Pancreas (tissue), 10 donors: ENCODE data around the gene RNU7-1. TPM values are rescaled to one million over a fixed set of nuclear protein-coding genes. Genes with fewer than 3 reads are reported as not detected.

Source experiments
- ATAC-seq, 4 donors: fragments of 200-7000 bp; cut with Tn5 transposase; one replicate each; pipeline versions ENCODE4 v1.8.0 to v1.9.1; 2020; ENCODE audit warnings: mild to moderate bottlenecking in 4 of 4, moderate library complexity in 4 of 4
- DNase-seq, 6 donors: peaks; one replicate each; pipeline ENCODE4 v3.0.0-alpha.2; 2020
- FAIRE-seq: peaks from 2 replicates; lab custom pipeline; 2012; peaks lifted over from hg19 to GRCh38; lab: Jason Lieb, UNC
- H3K27ac ChIP-seq, 4 donors: fragments of 200-600 bp; sonication (generic); 1 replicate in 3 of 4; 2 replicates in 1 of 4; pipeline versions ENCODE4 v1.5.0 to v1.8.0; 2020
- H3K27me3 ChIP-seq, 4 donors: fragments of 200-600 bp; one replicate each; pipeline ENCODE4 v1.8.0; 2021
- H3K36me3 ChIP-seq, 3 donors: fragments of 200-600 bp; sonication (generic) in 1 of 3; one replicate each; pipeline versions ENCODE4 v1.5.0 to v1.8.0; 2020 to 2021
- H3K4me1 ChIP-seq, 3 donors: fragments of 200-600 bp; one replicate each; pipeline ENCODE4 v1.8.0; 2021
- H3K4me3 ChIP-seq, 4 donors: fragments of 200-600 bp; sonication (generic) in 2 of 4; one replicate each; pipeline versions ENCODE4 v1.5.0 to v1.8.0; 2020 to 2021
- H3K9me3 ChIP-seq, 4 donors: fragments of 200-600 bp; one replicate each; pipeline ENCODE4 v1.8.0; 2021
- CTCF ChIP-seq, 4 donors: fragments of 200-600 bp; sonication (generic) in 3 of 4; IDR thresholded peaks; one replicate each; pipeline versions ENCODE4 v1.5.0 to v1.8.0; 2021; ENCODE audit warnings: antibody characterized with exemption in 4 of 4
- WGBS, 2 donors: extraction: QIAGEN DNeasy Blood & Tissue Kit; methylation state at CpG; one replicate each; pipeline ENCODE4 v1.1.7; 2013; 5-methylcytosine and 5-hydroxymethylcytosine counted together
- intact Hi-C, 3 donors: fragments of 100-400 bp; cut with DNase I; formaldehyde crosslinking; loops; one replicate each; pipeline versions ENCODE4 v1.11.1 to v1.14.2; 2022
- polyA plus RNA-seq, 2 donors: library from polyadenylated mRNA; stranded (reverse); fragments of 200-250 nt; gene quantifications; one replicate each; pipeline ENCODE4 v1.2.3, GENCODE V29; 2013
- total RNA-seq, 6 donors: library from RNA; stranded (reverse); fragmentation: NEBNext Ultra II Directional in 4 of 6; extraction: Animal tissue kit (Norgen Biotek cat#: 25700) in 4 of 6; gene quantifications; one replicate each; pipeline versions ENCODE4 v1.2.1 to v1.2.4, GENCODE V29; 2021 to 2023
- donor health status: healthy with polysubstance abuse.
- donor health status: DM: no; HTN: no; CAD: no; lungs with moderate emphysema.
- donor health status: DM: no; HTN: no; CAD: no.
- donor health status: control.
- donor health status: control.
- donor health status: Bipolar disorder and iron deficiency.
- donor health status: DM: yes; HTN: yes; CAD: no.
- donor health status: DM: no; HTN: no; CAD: no.
- donor health status: DM: no; HTN: no; CAD: no.
- donor health status: DM: yes; HTN: yes; CAD: no.

Gene RNU7-1
- total and polyA plus RNA-seq, 8 donors, result not detected

GRCh38 chr12:6975297-6976032 lies 31.8 kb downstream of the RNU7-1 start:
- DNase-seq, result peak in 1 of 6 donors; percentile 6
- Histone ChIP-seq H3K27me3 (no peaks in the 10 kb centered on the region), H3K36me3 (peaks cover 6 to 52% (median 17%) of the 10 kb centered on the region in 3 donors), H3K27ac (no peak overlapping the region), H3K4me1 (peaks cover 0 to 9% (median 0%) of the 10 kb centered on the region in 3 donors), H3K9me3 (no peaks in the 10 kb centered on the region), H3K4me3 (no peak overlapping the region)
- WGBS, 2 donors, result 78 to 91% methylated on average over 2 of the region's 2 CpGs
- TF ChIP-seq CTCF (IDR thresholded peaks at IDR 0.05), result no peak
- intact Hi-C loops, result no loop called here
- FAIRE-seq, result no peak
- no peak for ATAC-seq

DNA sequence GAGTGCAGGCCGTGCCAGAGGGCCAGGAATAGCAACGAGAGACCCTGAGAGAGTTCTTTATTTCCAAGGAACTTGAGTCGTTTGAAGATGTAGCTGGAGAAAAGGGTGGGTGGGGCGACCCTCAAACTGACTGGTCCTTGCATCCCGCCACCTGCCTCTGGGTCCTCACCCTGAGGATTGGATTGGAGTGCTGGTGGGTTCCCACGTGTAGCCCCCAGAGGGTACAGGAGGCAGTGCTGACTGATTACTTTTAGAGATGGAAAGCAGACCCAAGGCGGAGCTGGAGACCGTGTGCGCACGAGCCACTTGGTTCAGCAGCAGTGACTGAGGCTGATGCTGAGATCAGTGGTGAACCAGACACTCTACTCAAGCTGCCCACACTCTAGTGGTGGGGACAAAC lies 34.0 kb downstream of the RNU7-1 start:
- no peaks in the 10 kb centered on the region for H3K27me3 ChIP-seq
- intact Hi-C loops, result no loop called here
- no peak overlapping the region for H3K4me3 ChIP-seq
- no peak for FAIRE-seq
- WGBS, 2 donors, result 79 to 82% methylated on average over 10 of the region's 10 CpGs
- DNase-seq, result peak in 1 of 6 donors; percentile 11
- H3K36me3 ChIP-seq, result peaks cover 9 to 73% (median 30%) of the 10 kb centered on the region in 3 donors
- ATAC-seq, result no peak
- no peaks in the 10 kb centered on the region for H3K4me1 ChIP-seq
- no peak for TF ChIP-seq CTCF (IDR thresholded peaks at IDR 0.05)
- no peak overlapping the region for H3K27ac ChIP-seq
- H3K9me3 ChIP-seq, result no peaks in the 10 kb centered on the region

DNA sequence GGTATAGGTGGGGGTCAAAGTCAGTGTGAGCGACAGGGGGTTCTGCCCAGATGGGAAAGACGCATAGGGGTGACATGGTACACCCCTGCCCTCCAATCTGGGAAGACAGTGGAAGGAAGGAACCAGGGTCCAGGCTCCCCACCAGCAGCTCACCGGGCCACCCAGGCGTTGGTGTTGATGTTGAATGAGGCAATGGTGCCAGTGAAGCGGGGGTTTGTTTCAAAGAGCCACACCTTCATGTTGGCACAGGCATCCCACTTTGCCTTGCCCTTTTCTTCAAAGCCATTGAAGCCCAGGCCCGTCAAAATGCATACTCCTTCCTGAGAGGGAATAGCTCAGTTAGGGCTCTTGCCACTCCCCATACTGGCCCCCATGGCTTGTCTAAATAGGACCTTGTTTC lies 34.6 kb downstream of the RNU7-1 start:
- no peaks in the 10 kb centered on the region for H3K9me3 ChIP-seq
- H3K27me3 ChIP-seq, result no peaks in the 10 kb centered on the region
- ATAC-seq (no peak), FAIRE-seq (no peak), DNase-seq (peak in 1 of 6 donors; percentile 11)
- 84% methylated on average over 6 of the region's 6 CpGs for WGBS, 2 donors
- intact Hi-C loops, result no loop called here
- H3K4me3 ChIP-seq, result no peak overlapping the region
- peaks cover 9 to 74% (median 30%) of the 10 kb centered on the region in 3 donors for H3K36me3 ChIP-seq
- TF ChIP-seq CTCF (IDR thresholded peaks at IDR 0.05), result no peak
- H3K27ac ChIP-seq, result no peak overlapping the region
- H3K4me1 ChIP-seq, result no peaks in the 10 kb centered on the region

DNA sequence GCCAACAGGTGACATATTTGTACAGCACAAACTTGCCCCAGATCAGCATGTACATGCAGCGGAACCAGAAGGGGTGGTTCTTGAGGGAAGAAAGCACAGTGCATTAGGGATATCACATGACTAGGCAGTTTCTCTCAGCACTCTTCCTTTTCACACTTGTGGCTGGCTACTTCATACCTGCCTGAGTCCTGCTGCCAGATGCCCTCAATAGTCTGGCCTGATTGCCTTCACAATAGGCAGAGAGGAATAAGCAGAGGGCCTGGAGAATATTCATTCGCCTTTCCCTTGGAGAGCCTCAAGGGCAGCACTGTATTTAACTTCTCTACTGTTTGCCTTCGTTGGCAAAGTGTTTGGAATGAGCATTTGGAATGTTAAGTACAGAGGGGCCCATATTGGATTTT lies 35.0 kb downstream of the RNU7-1 start:
- intact Hi-C loops, result no loop called here
- no peaks in the 10 kb centered on the region for H3K27me3 ChIP-seq
- 61 to 65% methylated on average over 3 of the region's 3 CpGs for WGBS, 2 donors
- FAIRE-seq (no peak), ATAC-seq (peak in 2 of 4 donors; percentile 31 to 46), DNase-seq (no peak)
- TF ChIP-seq CTCF (IDR thresholded peaks at IDR 0.05), result no peak
- no peak overlapping the region for H3K4me3 ChIP-seq
- H3K9me3 ChIP-seq, result no peaks in the 10 kb centered on the region
- peaks cover 9 to 74% (median 30%) of the 10 kb centered on the region in 3 donors for H3K36me3 ChIP-seq
- no peak overlapping the region for H3K27ac ChIP-seq
- no peaks in the 10 kb centered on the region for H3K4me1 ChIP-seq

DNA sequence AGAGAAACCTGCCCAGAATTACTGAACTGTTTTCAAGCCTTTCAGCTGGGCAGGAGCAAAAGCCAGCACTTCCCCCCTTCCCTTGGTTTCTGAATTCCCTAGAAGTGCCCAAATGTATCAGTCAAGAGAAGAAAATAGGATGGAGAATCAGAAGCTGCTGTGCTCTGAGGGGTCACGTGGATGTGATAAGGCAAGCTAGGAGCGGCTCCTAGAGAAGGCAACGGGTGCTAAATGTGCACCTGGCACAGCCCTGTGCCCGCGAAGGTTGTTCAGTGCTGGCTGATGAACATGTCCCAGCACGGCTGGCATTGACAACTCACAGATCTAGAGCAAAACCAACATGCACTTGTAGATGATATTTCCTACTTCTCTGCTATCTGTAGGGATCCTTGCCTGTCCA lies 35.4 kb downstream of the RNU7-1 start:
- H3K27ac ChIP-seq, result no peak overlapping the region
- ATAC-seq (no peak), FAIRE-seq (no peak)

More for the DNA sequence above, 35.4 kb downstream of the RNU7-1 start:
- DNase-seq, result peak in 1 of 6 donors; percentile 7
- intact Hi-C loops, result no loop called here
- Histone ChIP-seq H3K4me3 (no peak overlapping the region), H3K4me1 (no peaks in the 10 kb centered on the region), H3K9me3 (no peaks in the 10 kb centered on the region), H3K36me3 (peaks cover 9 to 74% (median 30%) of the 10 kb centered on the region in 3 donors), H3K27me3 (no peaks in the 10 kb centered on the region)
- 55 to 63% methylated on average over 6 of the region's 6 CpGs for WGBS, 2 donors
- no peak for TF ChIP-seq CTCF (IDR thresholded peaks at IDR 0.05)
